ENCODE results near the gene OVOL2. TPM values are rescaled to one million over a fixed set of nuclear protein-coding genes. Genes with fewer than 3 reads are reported as not detected.

OVOL2 gene
- total RNA-seq, 2 experiments from 2014 or later: not detected

- POLR2A ChIA-PET: no interaction called here
- no peaks in the 10 kb centered on the region for H3K36me3 Mint-ChIP-seq (ENCODE audit: low read depth)
These were observed 53.2 kb downstream of the OVOL2 start for GRCh38 chr20:18004384-18005031.

GRCh38 chr20:18003897-18004296 is 53.8 kb downstream of the OVOL2 start:
- Mint-ChIP-seq H3K9me3 (no peaks in the 10 kb centered on the region), H3K4me1 (no peaks in the 10 kb centered on the region), H3K27me3 (no peaks in the 10 kb centered on the region), H3K36me3 (ENCODE audit: low read depth) (no peaks in the 10 kb centered on the region), H3K4me3 (no peak overlapping the region), H3K27ac (no peak overlapping the region)
- CTCF ChIA-PET: no interaction called here
- no peak for DNase-seq
- POLR2A ChIA-PET: no interaction called here

More at GRCh38 chr20:18004384-18005031, 53.2 kb downstream of the OVOL2 start:
- Mint-ChIP-seq H3K4me3 (no peak overlapping the region), H3K9me3 (no peaks in the 10 kb centered on the region), H3K27me3 (no peaks in the 10 kb centered on the region), H3K4me1 (no peaks in the 10 kb centered on the region), H3K27ac (no peak overlapping the region)
- DNase-seq: no peak
- CTCF ChIA-PET: no interaction called here

GRCh38 chr20:18001131-18001921 is 56.4 kb downstream of the OVOL2 start:
- no peak overlapping the region for H3K27ac Mint-ChIP-seq
- ChIA-PET CTCF (interaction anchor here (1.3 kb wide), 1 partner anchor 30 kb away, joined by 4 read pairs; no protein-coding TSS in a partner anchor), POLR2A (interaction anchor here (0.7 kb wide), 1 partner anchor 540 kb away, joined by 11 read pairs; no protein-coding TSS in a partner anchor)
- H3K27me3 Mint-ChIP-seq: peaks cover 2% of the 10 kb centered on the region
- peaks cover 8% of the 10 kb centered on the region for H3K4me1 Mint-ChIP-seq
- DNase-seq: no peak
- no peak overlapping the region for H3K4me3 Mint-ChIP-seq
- H3K36me3 Mint-ChIP-seq (ENCODE audit: low read depth): no peaks in the 10 kb centered on the region
- H3K9me3 Mint-ChIP-seq: no peaks in the 10 kb centered on the region

GRCh38 chr20:17999566-17999965 is 58.1 kb downstream of the OVOL2 start:
- CTCF ChIA-PET: no interaction called here
- no peak overlapping the region for H3K27ac Mint-ChIP-seq
- no peaks in the 10 kb centered on the region for H3K36me3 Mint-ChIP-seq (ENCODE audit: low read depth)
- H3K4me3 Mint-ChIP-seq: no peak overlapping the region
- DNase-seq: no peak
- peaks cover 2% of the 10 kb centered on the region for H3K27me3 Mint-ChIP-seq
- H3K9me3 Mint-ChIP-seq: no peaks in the 10 kb centered on the region
- POLR2A ChIA-PET: no interaction called here
- H3K4me1 Mint-ChIP-seq: peaks cover 17% of the 10 kb centered on the region

- Mint-ChIP-seq H3K9me3 (no peaks in the 10 kb centered on the region), H3K36me3 (ENCODE audit: low read depth) (no peaks in the 10 kb centered on the region), H3K4me3 (no peak overlapping the region), H3K27ac (no peak overlapping the region), H3K4me1 (peaks cover 19% of the 10 kb centered on the region), H3K27me3 (peaks cover 2% of the 10 kb centered on the region)
- ChIA-PET POLR2A (no interaction called here), CTCF (interaction anchor here (0.6 to 1.3 kb wide), 6 partner anchors 15 to 601 kb away, joined by 3 to 6 read pairs (median 3); no protein-coding TSS in a partner anchor)
- no peak for DNase-seq
These were observed 59.3 kb downstream of the OVOL2 start for GRCh38 chr20:17998446-17998845.

- H3K4me1 Mint-ChIP-seq: peaks cover 35% of the 10 kb centered on the region
- no peak overlapping the region for H3K4me3 Mint-ChIP-seq
- H3K27me3 Mint-ChIP-seq: peaks cover 2% of the 10 kb centered on the region
- H3K9me3 Mint-ChIP-seq: no peaks in the 10 kb centered on the region
- H3K36me3 Mint-ChIP-seq (ENCODE audit: low read depth): peaks cover 9% of the 10 kb centered on the region
- DNase-seq: peak; percentile 63
- POLR2A ChIA-PET: interaction anchor here (0.9 kb wide), 1 partner anchor 29 kb away, joined by 5 read pairs; no protein-coding TSS in a partner anchor
- no peak overlapping the region for H3K27ac Mint-ChIP-seq
- CTCF ChIA-PET: interaction anchor here (0.6 to 4.1 kb wide), 9 partner anchors 25 to 524 kb away, joined by 3 to 14 read pairs (median 3); no protein-coding TSS in a partner anchor
These were observed 61.5 kb downstream of the OVOL2 start for GRCh38 chr20:17995967-17996819.

- no peak overlapping the region for H3K4me3 Mint-ChIP-seq
- no peak for DNase-seq
- peaks cover 22% of the 10 kb centered on the region for H3K36me3 Mint-ChIP-seq (ENCODE audit: low read depth)
- no peaks in the 10 kb centered on the region for H3K9me3 Mint-ChIP-seq
- POLR2A ChIA-PET: no interaction called here
- H3K4me1 Mint-ChIP-seq: peaks cover 41% of the 10 kb centered on the region
- H3K27ac Mint-ChIP-seq: peak overlapping the region; percentile 76
- peaks cover under 1% of the 10 kb centered on the region for H3K27me3 Mint-ChIP-seq
- CTCF ChIA-PET: interaction anchor here (1.0 to 4.1 kb wide), 3 partner anchors 27 to 54 kb away, joined by 3 to 14 read pairs (median 4); no protein-coding TSS in a partner anchor
These were observed 64.2 kb downstream of the OVOL2 start for GRCh38 chr20:17993546-17993945.

GRCh38 chr20:17992847-17993513 is 64.7 kb downstream of the OVOL2 start:
- no peaks in the 10 kb centered on the region for H3K9me3 Mint-ChIP-seq
- ChIA-PET CTCF (interaction anchor here (1.0 to 1.3 kb wide), 3 partner anchors 15 to 54 kb away, joined by 3 to 4 read pairs (median 3); no protein-coding TSS in a partner anchor), POLR2A (interaction anchor here (1.0 to 1.1 kb wide), 2 partner anchors 24 to 26 kb away, joined by 4 read pairs; no protein-coding TSS in a partner anchor)
- H3K27ac Mint-ChIP-seq: peak overlapping the region; percentile 80
- H3K36me3 Mint-ChIP-seq (ENCODE audit: low read depth): peaks cover 28% of the 10 kb centered on the region
- H3K4me1 Mint-ChIP-seq: peaks cover 46% of the 10 kb centered on the region
- no peak for DNase-seq
- no peak overlapping the region for H3K4me3 Mint-ChIP-seq
- H3K27me3 Mint-ChIP-seq: no peaks in the 10 kb centered on the region

- DNase-seq: no peak
- peaks cover 34% of the 10 kb centered on the region for H3K36me3 Mint-ChIP-seq (ENCODE audit: low read depth)
- no peaks in the 10 kb centered on the region for H3K9me3 Mint-ChIP-seq
- CTCF ChIA-PET: interaction anchor here (1.3 kb wide), 1 partner anchor 14 kb away, joined by 3 read pairs; no protein-coding TSS in a partner anchor
- peak overlapping the region; percentile 80 for H3K27ac Mint-ChIP-seq
- POLR2A ChIA-PET: interaction anchor here (0.6 to 1.1 kb wide), 3 partner anchors 21 to 25 kb away, joined by 4 read pairs; no protein-coding TSS in a partner anchor
- H3K4me3 Mint-ChIP-seq: peak overlapping the region; percentile 10
- H3K27me3 Mint-ChIP-seq: no peaks in the 10 kb centered on the region
- peaks cover 47% of the 10 kb centered on the region for H3K4me1 Mint-ChIP-seq
These were observed 65.5 kb downstream of the OVOL2 start for GRCh38 chr20:17992224-17992637.

- no peaks in the 10 kb centered on the region for H3K9me3 Mint-ChIP-seq
- H3K27ac Mint-ChIP-seq: no peak overlapping the region
- ChIA-PET CTCF (interaction anchor here (0.7 to 1.3 kb wide), 4 partner anchors 21 to 1241 kb away, joined by 3 to 4 read pairs (median 3); no protein-coding TSS in a partner anchor), POLR2A (no interaction called here)
- H3K27me3 Mint-ChIP-seq: no peaks in the 10 kb centered on the region
- peaks cover 44% of the 10 kb centered on the region for H3K36me3 Mint-ChIP-seq (ENCODE audit: low read depth)
- H3K4me3 Mint-ChIP-seq: no peak overlapping the region
- H3K4me1 Mint-ChIP-seq: peaks cover 40% of the 10 kb centered on the region
- DNase-seq: no peak
These were observed 67.3 kb downstream of the OVOL2 start for GRCh38 chr20:17990278-17990972.

GRCh38 chr20:17987988-17988387 is 69.7 kb downstream of the OVOL2 start:
- ChIA-PET CTCF (interaction anchor here (0.7 to 1.4 kb wide), 2 partner anchors 12 to 54 kb away, joined by 3 to 4 read pairs; no protein-coding TSS in a partner anchor), POLR2A (interaction anchor here (0.6 kb wide), 1 partner anchor 9 kb away, joined by 3 read pairs; no protein-coding TSS in a partner anchor)
- no peaks in the 10 kb centered on the region for H3K27me3 Mint-ChIP-seq
- no peak overlapping the region for H3K4me3 Mint-ChIP-seq
- H3K9me3 Mint-ChIP-seq: no peaks in the 10 kb centered on the region
- peaks cover 56% of the 10 kb centered on the region for H3K36me3 Mint-ChIP-seq (ENCODE audit: low read depth)
- H3K27ac Mint-ChIP-seq: peak overlapping the region; percentile 57
- DNase-seq: peak; percentile 47
- peaks cover 38% of the 10 kb centered on the region for H3K4me1 Mint-ChIP-seq
